Measurements from ENCODE around the gene CTU2. TPM values are rescaled to one million over a fixed set of nuclear protein-coding genes. Genes with fewer than 3 reads are reported as not detected.

Gene CTU2
- total and polyA plus RNA-seq, 10 donors, result 7.2 to 28.2 (median 15.5) TPM

- Histone ChIP-seq H3K36me3 (peaks cover 24 to 100% (median 99%) of the 10 kb centered on the region in 6 donors), H3K4me1 (no peaks in the 10 kb centered on the region), H3K27me3 (replicated peaks in 1 of 7) (no peaks in the 10 kb centered on the region), H3K27ac (no peak overlapping the region), H3K4me3 (no peak overlapping the region), H3K9me3 (no peaks in the 10 kb centered on the region)
- 95 to 98% (median 95%) methylated on average over 15 to 39 of the region's 39 CpGs for WGBS, 5 donors
- DNase-seq, result no peak
- intact Hi-C loops (cut with DNase I; ENCODE audit: low total_unique reads), result no loop called here
- TF ChIP-seq POLR2AphosphoS5 (IDR thresholded peaks at IDR 0.05) (no peak), CTCF (IDR thresholded peaks at IDR 0.05 in 8 of 11, conservative IDR thresholded peaks at IDR 0.05 in 3 of 11) (no peak), POLR2A (IDR thresholded peaks at IDR 0.05) (no peak)
Observed at GRCh38 chr16:88722784-88723506, 16.6 kb downstream of the CTU2 start.

DNA sequence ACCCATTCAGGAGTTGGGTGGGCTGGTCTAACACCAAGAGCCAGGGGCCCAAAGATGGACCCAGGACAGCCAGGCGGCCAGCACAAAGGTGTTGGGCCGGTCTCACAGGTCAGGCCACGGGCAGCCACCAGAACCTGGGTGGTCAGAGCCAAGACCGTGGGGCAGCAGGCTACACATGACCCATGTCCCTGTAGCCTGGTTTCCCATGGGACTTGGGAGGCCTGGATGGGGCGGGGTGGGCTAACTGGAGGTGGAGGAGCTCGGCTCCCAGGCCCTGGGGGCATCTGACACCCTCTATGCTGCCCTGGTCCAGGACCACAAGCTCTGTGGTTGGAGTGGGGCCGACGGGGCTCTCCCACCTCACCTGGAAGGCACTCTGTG, 17.2 kb downstream of the CTU2 start:
- no peak for DNase-seq
- 81 to 100% (median 90%) methylated on average over 3 to 8 of the region's 8 CpGs for WGBS, 5 donors
- H3K9me3 ChIP-seq, result no peaks in the 10 kb centered on the region
- no peak overlapping the region for H3K27ac ChIP-seq
- no peaks in the 10 kb centered on the region for H3K4me1 ChIP-seq
- no peak for TF ChIP-seq CTCF (IDR thresholded peaks at IDR 0.05 in 8 of 11, conservative IDR thresholded peaks at IDR 0.05 in 3 of 11)
- no peak for TF ChIP-seq POLR2A (IDR thresholded peaks at IDR 0.05)
- no peak for TF ChIP-seq POLR2AphosphoS5 (IDR thresholded peaks at IDR 0.05)
- intact Hi-C loops (cut with DNase I; ENCODE audit: low total_unique reads), result no loop called here
- H3K4me3 ChIP-seq, result no peak overlapping the region
- H3K36me3 ChIP-seq, result peaks cover 24 to 98% (median 96%) of the 10 kb centered on the region in 6 donors
- H3K27me3 ChIP-seq (replicated peaks in 1 of 7), result no peaks in the 10 kb centered on the region

GRCh38 chr16:88723911-88724310, 17.6 kb downstream of the CTU2 start:
- Histone ChIP-seq H3K4me3 (no peak overlapping the region), H3K27ac (no peak overlapping the region), H3K9me3 (no peaks in the 10 kb centered on the region), H3K27me3 (replicated peaks in 1 of 7) (no peaks in the 10 kb centered on the region), H3K4me1 (no peaks in the 10 kb centered on the region), H3K36me3 (peaks cover 24 to 94% (median 92%) of the 10 kb centered on the region in 6 donors)
- DNase-seq, result no peak
- WGBS, 5 donors, result 90 to 95% (median 92%) methylated on average over 15 to 17 of the region's 17 CpGs
- TF ChIP-seq CTCF (IDR thresholded peaks at IDR 0.05 in 8 of 11, conservative IDR thresholded peaks at IDR 0.05 in 3 of 11), result no peak
- TF ChIP-seq POLR2AphosphoS5 (IDR thresholded peaks at IDR 0.05), result peak in 2 of 3 donors; percentile 16 to 22
- no peak for TF ChIP-seq POLR2A (IDR thresholded peaks at IDR 0.05)
- intact Hi-C loops (cut with DNase I; ENCODE audit: low total_unique reads), result no loop called here

GRCh38 chr16:88724855-88725555, 18.7 kb downstream of the CTU2 start:
- DNase-seq, result no peak
- peak in 2 of 3 donors; percentile 19 to 50 for TF ChIP-seq POLR2AphosphoS5 (IDR thresholded peaks at IDR 0.05)
- no peak for TF ChIP-seq CTCF (IDR thresholded peaks at IDR 0.05 in 8 of 11, conservative IDR thresholded peaks at IDR 0.05 in 3 of 11)
- intact Hi-C loops (cut with DNase I; ENCODE audit: low total_unique reads), result no loop called here

More at GRCh38 chr16:88724855-88725555, 18.7 kb downstream of the CTU2 start:
- Histone ChIP-seq H3K27ac (no peak overlapping the region), H3K4me1 (no peaks in the 10 kb centered on the region), H3K4me3 (no peak overlapping the region), H3K36me3 (peaks cover 24 to 87% (median 81%) of the 10 kb centered on the region in 6 donors), H3K9me3 (no peaks in the 10 kb centered on the region), H3K27me3 (replicated peaks in 1 of 7) (no peaks in the 10 kb centered on the region)
- WGBS, 5 donors, result 91 to 94% (median 93%) methylated on average over 16 to 31 of the region's 31 CpGs

All from spleen (tissue), 11 donors.